ENCODE data around the gene CPNE8.
"Not testable (repeated sequence)": the region's sequence is repeated elsewhere in the genome, so short reads cannot be mapped to it uniquely, and the experiment has no call there.

CPNE8 gene

DNA sequence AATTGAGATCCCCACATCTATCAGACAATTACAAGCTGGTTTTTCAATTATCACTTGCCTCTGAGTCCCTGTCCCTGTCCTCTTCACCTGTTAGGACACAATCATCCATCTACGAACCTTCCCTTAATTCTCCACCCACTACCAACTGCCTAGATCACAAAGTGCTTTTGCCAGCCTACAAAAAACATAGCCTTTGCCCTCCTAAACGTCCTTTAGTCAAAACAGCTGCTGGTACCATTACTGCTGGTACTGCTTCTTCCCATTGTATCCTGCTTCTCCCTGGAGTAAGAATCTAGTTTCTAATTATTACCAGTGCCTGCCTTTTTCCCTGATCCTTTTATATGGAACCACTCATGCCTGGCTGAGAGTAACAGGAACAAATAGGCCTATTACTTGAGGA lies 82.1 kb downstream of the CPNE8 start:
- no peak for DNase-seq

DNA sequence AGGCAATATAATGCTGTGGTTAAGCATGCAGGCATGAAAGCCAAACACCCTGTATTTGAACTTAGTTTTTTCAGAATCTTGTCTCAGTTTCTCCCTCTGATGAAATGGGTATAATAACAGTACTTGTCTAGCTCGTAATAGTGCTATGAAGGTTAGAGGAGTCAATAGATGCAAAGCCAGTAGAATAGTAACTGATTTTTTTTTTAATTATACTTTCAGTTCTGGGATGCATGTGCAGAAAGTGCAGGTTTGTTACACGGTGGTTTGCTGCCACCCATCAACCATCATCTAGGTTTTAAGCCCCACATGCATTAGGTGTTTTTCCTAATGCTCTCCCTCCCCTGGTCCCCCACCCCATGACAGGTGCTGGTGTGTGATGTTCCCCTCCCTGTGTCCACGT lies 87.4 kb downstream of the CPNE8 start:
- no peak for DNase-seq

DNA sequence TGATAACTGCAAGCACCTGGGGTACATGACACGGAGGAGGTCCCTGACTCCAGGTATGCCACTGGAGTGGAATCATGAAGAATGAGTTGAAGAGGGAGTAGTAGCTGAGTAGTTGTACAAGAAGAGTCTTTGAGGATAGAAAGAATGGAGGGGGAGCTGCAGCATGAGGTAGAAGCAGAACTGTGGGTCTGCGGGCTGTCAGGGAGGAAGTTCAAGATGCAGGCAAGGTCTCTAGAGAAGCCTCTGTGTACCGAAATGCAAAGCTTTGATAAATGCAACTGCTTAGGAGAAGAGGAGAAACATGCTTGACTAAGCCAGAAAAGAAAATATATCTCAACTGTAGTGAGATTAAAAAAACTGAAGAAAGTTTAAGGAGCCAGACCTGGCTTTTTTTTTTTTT lies 91.5 kb downstream of the CPNE8 start:
- DNase-seq: no peak

DNA sequence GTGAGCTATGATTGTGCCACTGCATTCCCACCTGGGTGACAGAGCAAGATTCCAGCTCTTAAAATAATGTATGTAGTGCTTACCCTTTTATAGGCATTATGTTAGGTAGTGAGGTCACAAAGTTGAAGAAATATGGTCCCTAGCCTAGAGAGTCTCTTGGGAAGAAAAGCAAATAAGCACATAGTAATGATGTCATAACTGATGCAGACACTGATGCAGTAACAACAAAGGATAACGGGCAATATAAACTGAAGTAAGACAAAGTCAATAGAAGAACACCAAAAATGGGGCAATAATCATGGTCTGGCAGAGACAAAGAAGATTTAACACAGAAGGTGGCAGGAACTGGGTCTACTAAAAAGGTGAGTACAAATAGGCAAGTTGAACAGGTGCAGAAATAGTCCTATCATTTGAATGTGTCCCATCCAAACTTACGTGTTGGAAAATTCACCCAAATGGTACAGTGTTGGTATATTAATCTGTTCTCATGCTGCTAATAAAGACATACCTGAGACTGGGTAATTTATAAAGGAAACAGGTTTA lies 93.5 kb downstream of the CPNE8 start:
- no peak for DNase-seq

DNA sequence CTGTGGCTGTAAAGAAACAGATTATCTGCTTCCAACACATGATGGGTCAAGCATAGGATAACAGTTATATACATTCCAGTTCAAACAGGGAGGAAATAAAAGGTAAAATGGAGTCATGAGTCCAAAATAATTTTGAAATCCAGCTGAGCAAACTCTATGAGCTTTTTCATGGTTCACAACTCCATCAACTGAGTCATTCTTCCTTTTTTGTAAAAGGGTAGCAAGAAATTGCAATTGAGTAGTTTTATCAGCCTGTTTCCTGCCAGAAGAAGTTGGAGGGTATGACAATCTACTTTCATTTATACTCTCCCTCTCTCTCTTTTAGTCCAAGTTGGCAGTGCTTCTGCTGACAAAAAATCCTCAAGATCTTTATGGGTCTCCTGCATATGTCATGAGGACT lies 95.6 kb downstream of the CPNE8 start:
- no peak for DNase-seq

DNA sequence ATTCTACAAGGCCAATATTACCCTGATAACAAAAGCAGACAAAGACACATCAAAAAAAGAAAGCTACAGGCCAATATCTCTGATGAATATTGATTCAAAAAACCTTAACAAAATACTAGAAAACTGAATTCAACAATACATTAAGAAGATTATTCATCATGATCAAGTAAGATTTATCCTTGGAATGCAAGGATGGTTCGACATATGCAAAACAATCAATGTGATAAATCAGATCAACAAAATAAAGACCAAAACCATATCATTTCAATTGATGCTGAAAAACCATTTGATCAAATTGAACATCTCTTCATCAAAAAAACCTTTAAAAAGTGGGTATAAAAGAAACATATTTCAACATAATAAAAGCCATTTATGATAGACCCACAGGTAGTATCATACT lies 117.3 kb downstream of the CPNE8 start:
- DNase-seq: no peak

DNA sequence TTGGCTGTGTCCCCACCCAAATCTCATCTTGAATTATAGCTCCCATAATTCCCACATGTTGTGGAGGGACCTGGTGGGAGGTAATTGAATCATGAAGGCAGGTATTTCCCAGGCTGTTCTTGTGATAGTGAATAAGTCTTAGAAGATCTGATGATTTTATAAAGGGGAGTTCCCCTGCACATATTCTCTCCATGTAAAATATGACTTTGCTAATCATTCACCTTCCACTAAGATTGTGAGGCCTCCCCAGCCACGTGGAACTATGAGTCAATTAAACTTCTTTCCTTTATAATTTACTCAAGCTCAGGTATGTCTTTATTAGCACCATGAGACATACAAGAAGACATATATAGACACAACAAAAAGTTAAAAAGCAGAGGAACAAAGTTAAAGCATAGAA lies 120.0 kb downstream of the CPNE8 start:
- DNase-seq: no peak

DNA sequence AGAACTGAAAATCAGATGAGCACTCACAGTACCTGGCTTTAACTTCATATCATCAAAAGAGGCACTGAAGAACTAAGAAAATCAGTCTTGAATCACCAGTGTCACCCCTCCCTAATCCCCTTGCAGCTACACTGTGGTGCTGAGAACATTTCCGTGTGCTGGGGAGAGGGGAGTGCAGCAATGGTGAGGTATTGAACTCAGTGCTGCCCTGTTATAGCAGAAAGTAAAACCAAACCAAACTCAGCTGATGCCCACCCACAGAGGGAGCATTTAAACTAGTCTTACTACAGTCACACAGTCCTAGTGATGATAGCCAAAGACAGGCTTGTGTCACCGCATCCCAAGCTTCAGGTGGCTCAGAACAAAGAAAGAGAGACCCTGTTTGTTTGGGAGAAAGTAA lies 122.1 kb downstream of the CPNE8 start:
- no peak for DNase-seq

DNA sequence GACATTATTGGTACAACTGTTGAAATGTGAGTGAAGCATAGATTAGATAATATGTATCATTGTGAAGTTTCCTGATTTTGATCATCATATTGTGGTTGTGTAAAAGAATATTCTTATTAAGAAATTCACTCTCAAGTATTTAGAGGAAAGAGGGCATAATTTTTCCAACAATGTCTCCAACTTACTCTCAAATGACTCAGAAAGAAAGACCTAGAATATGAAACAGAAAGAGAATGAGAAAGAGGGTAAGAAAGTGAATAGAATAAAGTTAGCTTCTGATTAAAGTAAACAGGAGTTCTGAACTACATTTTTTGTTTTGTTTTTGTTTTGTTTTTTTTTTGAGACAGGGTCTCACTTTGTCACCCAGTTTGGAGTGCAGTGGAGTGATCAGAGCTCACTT lies 123.0 kb downstream of the CPNE8 start:
- DNase-seq: no peak

DNA sequence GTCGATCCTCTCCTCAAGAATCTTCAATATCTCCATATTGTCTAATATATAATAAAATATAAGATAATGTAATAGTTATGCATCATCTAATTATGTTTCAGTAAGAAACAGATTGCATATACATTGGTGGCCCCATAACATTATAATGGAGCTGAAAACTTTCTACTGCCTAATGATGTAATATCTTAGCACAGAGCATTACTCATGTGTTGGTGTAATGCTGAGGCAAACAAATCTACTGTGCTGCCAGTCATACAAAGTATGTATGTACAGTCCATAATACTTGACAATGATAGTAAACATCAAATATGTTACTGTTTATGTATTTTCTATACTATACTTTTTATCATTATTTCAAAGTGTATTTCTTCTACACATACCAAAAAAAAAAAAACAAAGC lies 128.7 kb downstream of the CPNE8 start:
- DNase-seq: no peak

DNA sequence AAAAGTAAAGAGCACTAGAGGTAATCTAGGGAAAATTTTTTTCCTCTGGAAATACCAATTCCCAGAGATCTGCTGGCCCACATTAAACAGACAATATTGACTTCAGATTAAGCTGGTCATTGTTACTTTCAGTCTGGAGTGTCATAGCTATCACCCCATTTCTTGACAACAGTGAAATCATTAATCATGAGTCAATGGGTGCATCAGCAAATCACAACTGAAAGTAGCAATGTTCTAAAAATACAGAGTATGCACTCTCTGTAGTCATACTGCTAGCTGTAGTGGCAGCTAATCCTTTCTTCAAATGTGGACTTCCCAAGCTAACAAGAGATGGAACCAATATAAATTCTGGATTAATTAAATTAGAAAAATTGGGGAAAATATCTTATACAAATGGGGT lies 129.9 kb downstream of the CPNE8 start:
- DNase-seq: no peak

DNA sequence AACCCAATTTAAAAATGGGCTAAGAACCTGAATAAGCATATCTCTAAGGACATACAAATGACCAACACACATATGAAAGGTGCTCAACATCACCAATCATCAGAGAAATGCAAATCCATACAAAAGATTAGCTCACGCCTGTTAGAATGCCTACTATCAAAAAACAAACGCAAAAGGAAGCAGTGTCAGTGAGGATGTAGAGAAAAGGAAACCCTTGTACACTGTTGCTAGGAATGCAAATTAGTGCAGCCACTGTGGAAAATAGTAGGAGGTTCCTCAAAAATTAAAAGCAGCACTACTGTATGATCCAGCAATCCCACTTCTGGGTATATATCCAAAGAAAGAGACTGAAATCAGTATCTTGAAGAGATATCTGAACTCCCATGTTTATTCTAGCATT lies 133.0 kb downstream of the CPNE8 start:
- no peak for DNase-seq

DNA sequence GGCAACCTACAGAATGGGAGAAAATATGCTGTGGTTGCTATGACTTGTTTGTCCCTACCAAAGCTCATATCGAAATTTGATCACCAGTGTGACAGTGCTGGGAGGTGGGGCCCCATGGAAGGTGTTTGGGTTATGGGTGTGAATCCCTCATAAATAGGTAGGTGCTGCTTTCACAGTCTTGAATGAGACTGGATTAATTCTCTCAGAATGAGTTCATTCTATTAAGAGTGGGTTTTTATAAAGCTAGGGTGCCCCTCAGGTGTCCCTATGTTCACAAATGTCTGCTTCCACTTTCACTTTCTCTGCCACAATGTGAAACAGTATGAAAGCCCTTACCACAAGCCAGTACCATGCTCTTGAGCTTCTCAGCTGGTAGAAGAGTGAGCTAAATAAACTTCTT lies 133.5 kb downstream of the CPNE8 start:
- no peak for DNase-seq

DNA sequence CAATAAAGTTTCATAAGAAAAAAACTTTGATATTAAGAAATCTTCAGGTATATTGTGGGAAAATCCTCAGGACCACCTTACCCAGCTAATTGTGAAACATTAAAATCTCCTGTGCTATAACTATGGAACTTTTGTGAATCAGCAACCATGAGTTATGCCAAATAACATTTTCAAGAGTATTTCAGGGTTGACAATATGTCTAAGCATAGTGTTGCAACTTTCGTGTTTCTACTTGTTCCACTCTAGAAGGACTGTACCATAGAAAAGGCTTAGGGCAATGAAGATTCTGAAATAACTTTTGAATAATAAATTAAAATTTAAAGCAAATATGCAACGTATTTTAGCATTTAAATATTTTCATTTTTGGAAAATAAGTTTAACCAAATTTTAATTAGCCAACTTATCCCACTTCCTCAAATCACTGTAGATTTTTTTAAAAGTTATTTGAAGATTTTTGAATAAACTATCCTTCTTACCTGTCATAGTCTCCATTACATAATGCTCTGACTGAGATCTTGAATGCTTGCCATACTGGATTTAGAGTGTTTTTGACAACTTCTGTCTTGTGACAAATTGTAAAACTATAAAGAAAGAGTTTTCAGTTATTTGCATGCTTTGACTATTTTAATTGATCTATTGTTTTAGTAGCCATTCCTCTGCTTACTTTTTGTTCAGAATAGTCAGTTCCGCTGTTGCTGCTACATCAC lies 143.6 kb downstream of the CPNE8 start:
- no peak for DNase-seq

DNA sequence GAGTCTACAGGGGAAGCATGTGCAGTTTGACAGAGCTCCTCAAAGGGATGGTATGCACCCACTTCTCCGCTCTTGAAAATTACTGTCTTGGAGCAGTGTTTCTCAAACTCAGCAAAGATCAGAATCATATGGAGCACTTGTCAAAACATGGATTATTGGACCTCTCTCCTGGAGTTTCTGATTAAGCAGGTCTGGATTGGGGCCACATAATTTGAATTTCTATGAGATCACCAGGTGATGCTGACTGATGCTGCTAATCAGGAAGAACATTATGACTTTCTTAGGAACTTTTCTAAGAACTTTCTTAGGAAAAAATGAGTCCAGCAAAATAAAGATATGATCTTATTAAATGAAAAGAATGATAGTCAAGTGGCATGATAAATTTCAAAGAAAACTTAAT lies 144.3 kb downstream of the CPNE8 start:
- DNase-seq: no peak

DNA sequence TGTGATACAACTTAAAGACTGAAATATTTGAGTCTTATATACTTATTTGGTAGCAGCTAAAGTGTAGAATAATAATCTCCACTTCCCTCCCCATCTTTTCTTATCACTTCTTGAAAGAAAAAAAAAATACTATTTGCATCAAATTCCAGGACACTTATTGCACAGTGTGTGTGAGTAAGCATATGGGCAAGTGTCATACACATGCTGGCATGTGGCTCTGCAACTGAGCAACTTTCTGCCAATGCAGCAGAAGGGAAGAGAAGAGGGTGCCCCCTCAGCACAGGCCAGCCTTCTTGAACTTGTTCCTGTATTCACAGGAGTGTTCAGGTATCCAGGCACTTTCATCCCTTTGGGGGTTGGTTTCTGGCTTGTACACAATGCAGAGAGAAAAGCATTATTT lies 145.8 kb downstream of the CPNE8 start:
- DNase-seq: no peak

DNA sequence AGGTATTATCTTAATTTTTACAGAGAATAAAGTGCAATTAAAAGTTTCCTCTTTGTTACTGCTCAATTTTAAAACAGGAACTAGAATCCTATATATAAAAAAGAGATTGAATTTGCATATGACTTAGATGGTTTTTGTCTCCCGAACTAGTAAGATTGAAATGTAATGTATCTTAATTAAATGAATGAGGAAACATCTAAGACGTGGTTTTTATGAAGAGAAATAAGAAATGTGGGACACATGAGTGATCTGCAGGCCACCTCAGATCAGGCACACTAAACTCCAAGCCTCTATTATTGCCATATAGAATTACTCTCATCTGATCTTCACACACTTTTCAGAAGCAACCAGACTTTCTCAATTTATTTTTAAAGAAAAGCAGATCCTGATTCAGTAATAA lies 158.6 kb downstream of the CPNE8 start:
- no peak for DNase-seq

DNA sequence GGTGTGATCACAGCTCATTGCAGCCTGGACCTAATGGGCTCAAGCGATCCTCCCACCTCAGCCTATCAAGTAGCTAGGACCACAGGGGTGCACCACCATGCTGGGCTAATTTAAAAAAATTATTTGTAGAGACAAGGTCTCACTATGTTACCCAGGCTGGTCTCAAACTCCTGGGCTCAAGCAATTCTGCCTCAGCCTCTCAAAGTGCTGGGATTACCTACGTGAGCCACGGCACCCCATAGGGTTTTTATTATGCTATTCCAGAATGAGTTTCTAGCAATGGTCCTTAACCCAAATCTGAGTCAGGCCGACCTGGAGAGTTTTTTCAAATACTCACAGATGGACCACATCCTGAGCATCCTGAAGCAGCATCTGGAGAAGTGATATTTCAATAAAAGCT lies 159.8 kb downstream of the CPNE8 start:
- no peak for DNase-seq

DNA sequence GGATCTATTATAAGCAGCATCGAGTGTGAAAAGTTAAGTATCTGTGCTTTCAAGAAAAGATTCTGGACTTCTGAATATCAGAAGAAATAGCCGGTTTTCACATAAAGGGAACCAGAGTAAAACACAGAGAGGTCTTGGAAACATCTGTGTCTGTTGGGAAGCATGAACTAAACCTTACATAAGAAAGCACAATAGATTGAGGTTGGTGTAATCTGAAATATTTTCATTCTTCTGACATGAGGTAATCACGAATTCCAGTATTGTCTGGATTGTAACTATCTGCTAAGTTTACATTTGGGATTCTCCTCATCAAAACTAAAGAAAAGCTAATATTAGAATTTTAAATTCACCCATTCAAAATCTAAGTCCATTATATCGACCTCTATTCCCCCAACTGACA lies 161.3 kb downstream of the CPNE8 start:
- DNase-seq: no peak

DNA sequence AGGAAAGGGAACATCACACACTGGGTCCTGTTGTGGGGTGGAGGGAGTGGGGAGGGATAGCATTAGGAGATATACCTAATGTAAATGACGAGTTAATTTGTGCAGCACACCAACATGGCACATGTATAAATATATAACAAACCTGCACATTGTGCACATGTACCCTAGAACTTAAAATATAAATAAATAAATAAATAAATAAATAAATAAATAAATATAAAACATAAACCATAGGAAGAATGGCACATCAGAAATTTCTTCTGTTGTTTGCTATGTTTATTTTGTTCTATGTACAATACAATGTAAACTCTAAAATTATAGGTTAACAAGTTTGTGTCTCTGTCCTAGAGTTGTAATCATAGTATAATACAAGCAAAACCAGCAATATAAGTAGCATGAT lies 162.9 kb downstream of the CPNE8 start:
- not testable (repeated sequence) for DNase-seq

DNA sequence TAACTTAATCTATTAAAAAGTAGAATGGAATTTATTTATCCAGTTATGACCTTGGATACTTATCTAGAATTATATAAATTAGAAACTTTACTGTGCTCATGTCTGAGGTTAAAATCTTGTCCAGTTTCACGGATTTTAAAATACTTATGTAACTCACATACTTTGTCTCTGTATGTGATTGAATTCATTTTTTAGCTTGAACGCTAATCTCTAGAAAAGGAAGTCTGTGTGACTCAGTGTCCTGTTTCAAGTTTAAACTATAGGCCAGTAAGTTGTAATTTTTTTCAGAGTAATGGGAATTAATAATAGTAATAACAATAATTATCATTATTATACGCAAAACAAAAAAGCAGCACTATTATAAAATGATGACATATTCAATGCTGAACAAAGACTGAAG lies 168.6 kb downstream of the CPNE8 start:
- DNase-seq: no peak

DNA sequence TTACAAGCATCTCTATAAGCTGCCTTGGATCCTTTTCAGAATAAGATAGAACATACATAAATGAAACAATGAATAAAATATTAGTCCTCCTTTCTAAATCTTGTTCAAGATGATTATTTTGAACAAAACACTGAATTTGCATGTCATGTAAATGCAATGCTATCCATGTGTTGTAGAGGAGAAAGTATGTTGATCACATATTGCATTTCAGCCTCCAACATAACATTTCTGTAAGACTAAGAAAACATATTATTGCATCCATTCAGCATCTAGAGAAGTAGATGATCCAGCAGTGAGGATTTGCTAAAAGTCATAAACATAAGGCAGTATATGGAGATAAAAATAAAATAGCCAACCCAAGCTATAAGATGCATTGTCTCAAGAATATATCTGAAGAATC lies 172.6 kb downstream of the CPNE8 start:
- no peak for DNase-seq

DNA sequence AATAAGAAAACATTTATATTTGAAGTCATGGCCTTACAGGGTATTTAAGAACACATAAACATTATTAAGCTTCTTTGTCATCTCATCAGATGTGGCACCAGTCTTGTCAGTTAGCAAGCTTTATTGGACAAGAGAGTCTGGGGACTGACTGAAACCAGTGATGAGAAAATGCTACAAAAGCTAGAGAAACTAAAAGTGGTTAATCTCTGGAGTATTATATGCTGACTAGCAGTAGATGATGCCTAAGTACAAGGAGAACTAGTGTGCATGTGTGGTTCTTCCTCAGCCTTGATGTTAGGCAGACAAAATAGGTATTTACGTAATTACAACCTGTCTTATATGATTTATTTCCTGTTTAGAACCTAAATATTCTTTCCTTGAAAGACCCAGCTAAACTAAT lies 176.5 kb downstream of the CPNE8 start:
- no peak for DNase-seq

DNA sequence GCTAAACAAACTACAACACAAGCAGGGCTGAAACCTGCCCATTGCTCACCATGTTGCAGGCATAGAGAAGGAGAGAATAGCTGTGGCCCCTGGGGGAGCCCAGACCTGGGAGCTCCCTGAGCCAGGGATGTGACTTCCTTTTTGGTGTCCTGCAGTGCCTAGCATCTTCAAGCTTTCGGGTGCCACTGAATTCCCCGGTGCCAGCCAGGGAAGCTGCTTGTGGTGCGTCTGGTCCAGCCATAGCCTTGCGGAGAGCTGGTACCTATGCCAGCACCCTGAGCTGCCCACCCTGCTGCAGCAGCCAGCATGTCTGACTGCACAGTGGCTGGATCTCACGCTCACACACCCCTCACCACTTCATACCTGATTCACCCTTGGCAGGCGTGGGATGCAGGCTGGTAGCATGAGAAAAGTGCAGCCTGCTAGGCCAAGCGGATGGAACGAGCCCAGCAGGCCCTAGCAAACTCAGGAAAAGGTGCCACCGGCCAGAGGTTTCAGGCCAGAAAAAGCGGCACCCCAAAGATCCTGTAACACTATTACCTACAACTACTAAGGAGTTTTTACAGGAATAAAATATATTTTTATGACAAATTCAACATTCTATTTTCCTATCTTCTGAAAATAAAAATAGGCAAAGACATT lies 183.7 kb downstream of the CPNE8 start:
- DNase-seq: no peak

DNA sequence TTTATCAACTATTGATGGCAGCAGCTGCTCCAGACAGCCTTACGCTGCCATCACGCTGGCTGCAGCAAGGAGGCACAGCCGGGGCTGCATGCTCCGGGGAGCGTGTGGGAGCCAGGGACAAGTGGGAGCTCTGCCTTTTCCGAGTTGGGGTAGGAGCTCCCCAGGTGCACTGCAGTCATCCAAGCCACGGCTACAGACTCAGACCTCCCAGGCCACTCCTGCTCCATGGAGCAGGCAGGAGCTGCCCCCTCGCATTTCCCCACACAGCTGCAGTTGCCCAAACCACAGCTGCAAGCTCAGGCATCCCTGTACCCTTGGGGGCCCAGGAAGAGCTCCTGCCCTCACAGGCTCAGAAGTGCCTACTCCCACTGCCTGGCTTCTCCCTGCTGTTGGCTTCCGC lies 184.7 kb downstream of the CPNE8 start:
- DNase-seq: no peak
